Peyer's patch (tissue), 4 donors: ENCODE results near the gene ULK3. TPM values are rescaled to one million over a fixed set of nuclear protein-coding genes. Genes with fewer than 3 reads are reported as not detected.
A peak's percentile ranks its signal among the peaks of the same experiment; 100 is the strongest.

Experiments
- DNase-seq, 3 donors: peaks; one replicate each; pipeline ENCODE4 v3.0.0-alpha.2; 2017 to 2019
- H3K27ac ChIP-seq, 4 donors: fragments of 200-600 bp; sonication (generic); one replicate each; pipeline ENCODE4 v1.5.1; 2016 to 2019
- H3K27me3 ChIP-seq, 2 donors: fragments of 200-600 bp; sonication (generic); one replicate each; pipeline ENCODE4 v1.5.1; 2019
- H3K36me3 ChIP-seq, 3 donors: fragments of 200-600 bp; sonication (generic); one replicate each; pipeline ENCODE4 v1.5.1; 2016 to 2019
- H3K4me1 ChIP-seq, 4 donors: fragments of 200-600 bp; sonication (generic); one replicate each; pipeline ENCODE4 v1.5.1; 2016 to 2019
- H3K4me3 ChIP-seq, 4 donors: fragments of 200-600 bp; sonication (generic); 1 replicate in 3 of 4; 2 replicates in 1 of 4; pipeline ENCODE4 v1.5.1; 2016 to 2019; ENCODE audit warnings: mild to moderate bottlenecking in 1 of 4
- H3K9me3 ChIP-seq, 4 donors: fragments of 200-600 bp; sonication (generic); one replicate each; pipeline ENCODE4 v1.5.1; 2016 to 2019; ENCODE audit warnings: mild to moderate bottlenecking in 1 of 4
- CTCF ChIP-seq, 6 experiments: fragments of 450-650 bp in 4 of 6; fragments of 200-600 bp in 2 of 6; sonication (generic) in 1 of 6; IDR thresholded peaks; one replicate each; pipeline ENCODE4 v1.5.1; 2017 to 2019; ENCODE audit warnings: antibody characterized with exemption in 6 of 6, mild to moderate bottlenecking in 3 of 6, moderate library complexity in 1 of 6
- POLR2A ChIP-seq, 2 donors: fragments of 450-650 bp; IDR thresholded peaks; one replicate each; pipeline ENCODE4 v1.5.1; 2017; ENCODE audit warnings: antibody characterized with exemption in 2 of 2, mild to moderate bottlenecking in 2 of 2, moderate library complexity in 2 of 2
- total RNA-seq, 4 donors: library from RNA; depleted of rRNA; stranded (reverse); fragments of >200 nt; gene quantifications; one replicate each; pipeline ENCODE4 v1.1.0, GENCODE V29; 2016

The ULK3 gene
- total RNA-seq, 4 donors from 2014 or later = 194 to 508 (median 288) TPM

- Histone ChIP-seq H3K4me1 (peaks cover 14 to 52% (median 23%) of the 10 kb centered on the region in 4 donors), H3K9me3 (no peaks in the 10 kb centered on the region), H3K27ac (peak overlapping the region in 3 of 4 donors; percentile 45 to 77 (median 57)), H3K27me3 (no peaks in the 10 kb centered on the region), H3K4me3 (no peak overlapping the region), H3K36me3 (peaks cover 0 to 13% (median 0%) of the 10 kb centered on the region in 3 donors)
- no peak for DNase-seq
- TF ChIP-seq POLR2A (IDR thresholded peaks at IDR 0.05) (no peak), CTCF (IDR thresholded peaks at IDR 0.05) (no peak)
These were observed 15.4 kb upstream of the ULK3 start for GRCh38 chr15:74858369-74858740.

GRCh38 chr15:74857671-74858368 lies 14.9 kb upstream of the ULK3 start:
- TF ChIP-seq POLR2A (IDR thresholded peaks at IDR 0.05) (no peak), CTCF (IDR thresholded peaks at IDR 0.05) (no peak)
- H3K9me3 ChIP-seq = no peaks in the 10 kb centered on the region
- no peaks in the 10 kb centered on the region for H3K27me3 ChIP-seq
- peak overlapping the region; percentile 4 to 77 (median 51) for H3K27ac ChIP-seq
- peaks cover 14 to 47% (median 23%) of the 10 kb centered on the region in 4 donors for H3K4me1 ChIP-seq
- peaks cover 0 to 18% (median 0%) of the 10 kb centered on the region in 3 donors for H3K36me3 ChIP-seq
- H3K4me3 ChIP-seq = no peak overlapping the region
- no peak for DNase-seq

- Histone ChIP-seq H3K9me3 (no peaks in the 10 kb centered on the region), H3K4me3 (no peak overlapping the region), H3K27ac (peak overlapping the region; percentile 23 to 77 (median 51)), H3K4me1 (peaks cover 14 to 47% (median 23%) of the 10 kb centered on the region in 4 donors), H3K27me3 (no peaks in the 10 kb centered on the region), H3K36me3 (peaks cover 0 to 25% (median 0%) of the 10 kb centered on the region in 3 donors)
- TF ChIP-seq CTCF (IDR thresholded peaks at IDR 0.05) (no peak), POLR2A (IDR thresholded peaks at IDR 0.05) (no peak)
- peak in 2 of 3 donors; percentile 35 to 72 for DNase-seq
These were observed 14.2 kb upstream of the ULK3 start for GRCh38 chr15:74857082-74857655.

GRCh38 chr15:74856537-74856936 lies 13.6 kb upstream of the ULK3 start:
- Histone ChIP-seq H3K27ac (peak overlapping the region; percentile 23 to 77 (median 51)), H3K36me3 (peaks cover 0 to 31% (median 0%) of the 10 kb centered on the region in 3 donors), H3K4me1 (peaks cover 14 to 47% (median 23%) of the 10 kb centered on the region in 4 donors), H3K27me3 (no peaks in the 10 kb centered on the region), H3K4me3 (no peak overlapping the region), H3K9me3 (no peaks in the 10 kb centered on the region)
- no peak for DNase-seq
- TF ChIP-seq CTCF (IDR thresholded peaks at IDR 0.05) (no peak), POLR2A (IDR thresholded peaks at IDR 0.05) (no peak)

GRCh38 chr15:74855857-74856256 lies 12.9 kb upstream of the ULK3 start:
- H3K36me3 ChIP-seq = peaks cover 0 to 38% (median 0%) of the 10 kb centered on the region in 3 donors
- no peaks in the 10 kb centered on the region for H3K9me3 ChIP-seq
- H3K4me1 ChIP-seq = peaks cover 14 to 51% (median 23%) of the 10 kb centered on the region in 4 donors
- DNase-seq = no peak
- no peaks in the 10 kb centered on the region for H3K27me3 ChIP-seq
- TF ChIP-seq CTCF (IDR thresholded peaks at IDR 0.05) (no peak), POLR2A (IDR thresholded peaks at IDR 0.05) (no peak)
- no peak overlapping the region for H3K27ac ChIP-seq
- H3K4me3 ChIP-seq = no peak overlapping the region
